T-helper 17 cell (primary cell): ENCODE results near the gene BCAP29. TPM values are rescaled to one million over a fixed set of nuclear protein-coding genes. Genes with fewer than 3 reads are reported as not detected.
"Not testable (repeated sequence)": the region's sequence is repeated elsewhere in the genome, so short reads cannot be mapped to it uniquely, and the experiment has no call there.

Experiments used
- ATAC-seq: fragments of 150-1000 bp; cut with Tn5 transposase; 2 replicates; pipeline ENCODE4 v1.10.0; 2021; ENCODE audit warnings: mild to moderate bottlenecking, moderate library complexity
- DNase-seq, 3 donors: peaks; one replicate each; pipeline versions ENCODE4 v3.0.0 to v3.0.0-alpha.2; 2020 to 2021
- H3K9me3 ChIP-seq: one replicate; pipeline ENCODE4 v1.7.0; 2013; ENCODE audit warnings: low read length, mild to moderate bottlenecking; ENCODE audit not compliant: control insufficient read depth, poor library complexity, severe bottlenecking
- H3K27ac Mint-ChIP-seq: one replicate; pipeline ENCODE4 v1.8.0; 2022; ENCODE audit warnings: mild to moderate bottlenecking, moderate library complexity, mixed read lengths
- H3K27me3 Mint-ChIP-seq: one replicate; pipeline ENCODE4 v1.8.0; 2022; ENCODE audit warnings: mixed read lengths
- H3K36me3 Mint-ChIP-seq: one replicate; pipeline ENCODE4 v1.8.0; 2022; ENCODE audit warnings: low read depth, mixed read lengths
- H3K4me1 Mint-ChIP-seq: one replicate; pipeline ENCODE4 v1.8.0; 2022; ENCODE audit warnings: mild to moderate bottlenecking, mixed read lengths
- H3K4me3 Mint-ChIP-seq: one replicate; pipeline ENCODE4 v1.8.0; 2022; ENCODE audit warnings: mild to moderate bottlenecking, moderate library complexity, mixed read lengths
- total RNA-seq, 4 donors: library from RNA in 2 of 4; stranded (reverse) in 2 of 4; gene quantifications; one replicate each; pipeline ENCODE4 v1.2.3 and lab custom pipeline; 2022 to 2026

The BCAP29 gene
- total RNA-seq: 10 to 100 TPM; 13.6 to 16.5 TPM
- total RNA-seq (lab: John Stamatoyannopoulos, UW): 0.98 to 1.4 reads per million in 2 donors

- ATAC-seq (peak; percentile 97), DNase-seq (peak; percentile 51 to 68 (median 61))
- H3K36me3 Mint-ChIP-seq: no peaks in the 10 kb centered on the region
- peak within 1 kb of the TSS; percentile 72 for H3K27ac Mint-ChIP-seq
- H3K4me1 Mint-ChIP-seq: peaks cover 12% of the 10 kb centered on the region
- H3K4me3 Mint-ChIP-seq: peak within 1 kb of the TSS; percentile 88
- H3K9me3 ChIP-seq: no peaks in the 10 kb centered on the region
- H3K27me3 Mint-ChIP-seq: no peaks in the 10 kb centered on the region
These were observed at the start of gene BCAP29 for GRCh38 chr7:107579885-107580715. Gene BCAP29 (plus strand): TSS chr7:107580246. CDS start chr7:107580773, 527 bp downstream.

GRCh38 chr7:107530751-107531150 lies 49.3 kb upstream of the BCAP29 start:
- DNase-seq (no peak), ATAC-seq (no peak)
- H3K4me1 Mint-ChIP-seq: peaks cover 34% of the 10 kb centered on the region
- H3K36me3 Mint-ChIP-seq: peaks cover 10% of the 10 kb centered on the region
- H3K27ac Mint-ChIP-seq: no peak overlapping the region
- no peak overlapping the region for H3K4me3 Mint-ChIP-seq
- no peaks in the 10 kb centered on the region for H3K9me3 ChIP-seq
- H3K27me3 Mint-ChIP-seq: no peaks in the 10 kb centered on the region

- no peak overlapping the region for H3K27ac Mint-ChIP-seq
- no peak overlapping the region for H3K4me3 Mint-ChIP-seq
- H3K4me1 Mint-ChIP-seq: peaks cover 36% of the 10 kb centered on the region
These were observed 45.9 kb upstream of the BCAP29 start for GRCh38 chr7:107534139-107534538.

GRCh38 chr7:107537228-107537627 lies 42.8 kb upstream of the BCAP29 start:
- not testable (repeated sequence) for H3K4me3 Mint-ChIP-seq, DNase-seq, H3K27me3 Mint-ChIP-seq, H3K9me3 ChIP-seq, H3K27ac Mint-ChIP-seq, ATAC-seq
- H3K4me1 Mint-ChIP-seq: peaks cover 32% of the 10 kb centered on the region
- H3K36me3 Mint-ChIP-seq: peaks cover 19% of the 10 kb centered on the region

More at GRCh38 chr7:107534139-107534538, 45.9 kb upstream of the BCAP29 start:
- Mint-ChIP-seq H3K36me3 (peaks cover 13% of the 10 kb centered on the region), H3K27me3 (no peaks in the 10 kb centered on the region)
- DNase-seq (no peak), ATAC-seq (no peak)
- H3K9me3 ChIP-seq: no peaks in the 10 kb centered on the region

GRCh38 chr7:107538001-107538400 lies 42.0 kb upstream of the BCAP29 start:
- DNase-seq (no peak), ATAC-seq (no peak)
- H3K36me3 Mint-ChIP-seq: peaks cover 18% of the 10 kb centered on the region
- no peaks in the 10 kb centered on the region for H3K9me3 ChIP-seq
- H3K27ac Mint-ChIP-seq: no peak overlapping the region
- no peaks in the 10 kb centered on the region for H3K27me3 Mint-ChIP-seq
- peaks cover 31% of the 10 kb centered on the region for H3K4me1 Mint-ChIP-seq
- H3K4me3 Mint-ChIP-seq: no peak overlapping the region

GRCh38 chr7:107543338-107543993 lies 36.6 kb upstream of the BCAP29 start:
- no peak for DNase-seq
- Mint-ChIP-seq H3K27ac (no peak overlapping the region), H3K4me3 (no peak overlapping the region), H3K27me3 (no peaks in the 10 kb centered on the region), H3K4me1 (peaks cover 8% of the 10 kb centered on the region), H3K36me3 (peaks cover 16% of the 10 kb centered on the region)
- no peaks in the 10 kb centered on the region for H3K9me3 ChIP-seq
- ATAC-seq: no peak

GRCh38 chr7:107544848-107545591 lies 35.0 kb upstream of the BCAP29 start:
- ATAC-seq (no peak), DNase-seq (no peak)
- Mint-ChIP-seq H3K27ac (no peak overlapping the region), H3K4me3 (no peak overlapping the region), H3K36me3 (peaks cover 12% of the 10 kb centered on the region), H3K4me1 (peaks cover 8% of the 10 kb centered on the region), H3K27me3 (no peaks in the 10 kb centered on the region)
- no peaks in the 10 kb centered on the region for H3K9me3 ChIP-seq

- ATAC-seq (no peak), DNase-seq (no peak)
- H3K36me3 Mint-ChIP-seq: peaks cover 12% of the 10 kb centered on the region
- no peaks in the 10 kb centered on the region for H3K27me3 Mint-ChIP-seq
- no peaks in the 10 kb centered on the region for H3K9me3 ChIP-seq
- no peak overlapping the region for H3K27ac Mint-ChIP-seq
- no peak overlapping the region for H3K4me3 Mint-ChIP-seq
- H3K4me1 Mint-ChIP-seq: peaks cover 25% of the 10 kb centered on the region
These were observed 28.1 kb upstream of the BCAP29 start for GRCh38 chr7:107551936-107552335.

- DNase-seq: no peak
- ATAC-seq: no peak
- Mint-ChIP-seq H3K4me3 (no peak overlapping the region), H3K36me3 (peaks cover 4% of the 10 kb centered on the region), H3K27ac (no peak overlapping the region), H3K27me3 (no peaks in the 10 kb centered on the region), H3K4me1 (peaks cover 38% of the 10 kb centered on the region)
- H3K9me3 ChIP-seq: no peaks in the 10 kb centered on the region
These were observed 24.2 kb upstream of the BCAP29 start for GRCh38 chr7:107555893-107556292.

GRCh38 chr7:107559864-107560263 lies 20.2 kb upstream of the BCAP29 start:
- no peaks in the 10 kb centered on the region for H3K27me3 Mint-ChIP-seq
- DNase-seq: no peak
- peaks cover 55% of the 10 kb centered on the region for H3K4me1 Mint-ChIP-seq
- H3K36me3 Mint-ChIP-seq: no peaks in the 10 kb centered on the region
- no peaks in the 10 kb centered on the region for H3K9me3 ChIP-seq
- peak overlapping the region; percentile 91 for H3K4me3 Mint-ChIP-seq
- no peak for ATAC-seq
- peak overlapping the region; percentile 98 for H3K27ac Mint-ChIP-seq

- no peak for DNase-seq
- Mint-ChIP-seq H3K27me3 (no peaks in the 10 kb centered on the region), H3K36me3 (no peaks in the 10 kb centered on the region), H3K27ac (peak overlapping the region; percentile 98), H3K4me3 (peak overlapping the region; percentile 91), H3K4me1 (peaks cover 56% of the 10 kb centered on the region)
- no peaks in the 10 kb centered on the region for H3K9me3 ChIP-seq
- peak; percentile 76 for ATAC-seq
These were observed 19.0 kb upstream of the BCAP29 start for GRCh38 chr7:107560898-107561516.

- ATAC-seq (peak; percentile 47), DNase-seq (no peak)
- Mint-ChIP-seq H3K36me3 (no peaks in the 10 kb centered on the region), H3K4me3 (peak overlapping the region; percentile 89), H3K27ac (peak overlapping the region; percentile 93), H3K27me3 (no peaks in the 10 kb centered on the region), H3K4me1 (peaks cover 55% of the 10 kb centered on the region)
- no peaks in the 10 kb centered on the region for H3K9me3 ChIP-seq
These were observed 16.8 kb upstream of the BCAP29 start for GRCh38 chr7:107563081-107563774.
